Measurements from ENCODE around the gene TMEM229B. TPM values are rescaled to one million over a fixed set of nuclear protein-coding genes. Genes with fewer than 3 reads are reported as not detected.
A peak's percentile ranks its signal among the peaks of the same experiment; 100 is the strongest.

TMEM229B gene
- total and polyA plus RNA-seq, 8 donors: 1.9 to 7.5 (median 3.7) TPM

GRCh38 chr14:67469954-67470353 is 18.6 kb downstream of the TMEM229B start:
- no peak for ATAC-seq
- DNase-seq: no peak
- intact Hi-C loops (cut with DNase I): no loop called here
- no peak for TF ChIP-seq CTCF (IDR thresholded peaks at IDR 0.05)
- Histone ChIP-seq H3K27ac (no peak overlapping the region), H3K36me3 (no peaks in the 10 kb centered on the region), H3K4me1 (no peaks in the 10 kb centered on the region), H3K4me3 (no peak overlapping the region), H3K27me3 (no peaks in the 10 kb centered on the region), H3K9me3 (no peaks in the 10 kb centered on the region)
- WGBS, 2 donors: 88 to 89% methylated on average over 3 of the region's 3 CpGs
- FAIRE-seq: no peak

- TF ChIP-seq CTCF (IDR thresholded peaks at IDR 0.05): no peak
- FAIRE-seq (no peak), DNase-seq (no peak), ATAC-seq (no peak)
- Histone ChIP-seq H3K27me3 (no peaks in the 10 kb centered on the region), H3K4me3 (no peak overlapping the region), H3K27ac (no peak overlapping the region), H3K9me3 (no peaks in the 10 kb centered on the region), H3K36me3 (no peaks in the 10 kb centered on the region), H3K4me1 (no peaks in the 10 kb centered on the region)
- 75 to 85% methylated on average over 6 of the region's 6 CpGs for WGBS, 2 donors
- intact Hi-C loops (cut with DNase I): no loop called here
Observed at GRCh38 chr14:67468378-67468730, 20.2 kb downstream of the TMEM229B start.

- no peaks in the 10 kb centered on the region for H3K36me3 ChIP-seq
- intact Hi-C loops (cut with DNase I): no loop called here
- H3K9me3 ChIP-seq: no peaks in the 10 kb centered on the region
- no peak for DNase-seq
- WGBS, 2 donors: 83 to 89% methylated on average over 1 of the region's 1 CpG
- no peak for FAIRE-seq
- ATAC-seq: no peak
- H3K4me1 ChIP-seq: no peaks in the 10 kb centered on the region
- no peak for TF ChIP-seq CTCF (IDR thresholded peaks at IDR 0.05)
- H3K27me3 ChIP-seq: no peaks in the 10 kb centered on the region
- H3K27ac ChIP-seq: no peak overlapping the region
- H3K4me3 ChIP-seq: no peak overlapping the region
Observed at GRCh38 chr14:67467134-67467533, 21.4 kb downstream of the TMEM229B start.

- H3K27ac ChIP-seq: no peak overlapping the region
- no peak for FAIRE-seq
- TF ChIP-seq CTCF (IDR thresholded peaks at IDR 0.05): no peak
- H3K4me1 ChIP-seq: peaks cover 0 to 11% (median 5%) of the 10 kb centered on the region in 3 donors
- no peak overlapping the region for H3K4me3 ChIP-seq
- no peaks in the 10 kb centered on the region for H3K36me3 ChIP-seq
- no peak for ATAC-seq
- peak in 1 of 6 donors; percentile 23 for DNase-seq
- intact Hi-C loops (cut with DNase I): no loop called here
- 82 to 89% methylated on average over 8 of the region's 8 CpGs for WGBS, 2 donors
- no peaks in the 10 kb centered on the region for H3K9me3 ChIP-seq
- H3K27me3 ChIP-seq: no peaks in the 10 kb centered on the region
Observed at GRCh38 chr14:67464879-67465278, 23.6 kb downstream of the TMEM229B start.

- no peak for DNase-seq
- Histone ChIP-seq H3K4me3 (no peak overlapping the region), H3K27ac (no peak overlapping the region), H3K36me3 (no peaks in the 10 kb centered on the region), H3K4me1 (peaks cover 0 to 11% (median 5%) of the 10 kb centered on the region in 3 donors), H3K9me3 (no peaks in the 10 kb centered on the region), H3K27me3 (no peaks in the 10 kb centered on the region)
- ATAC-seq: no peak
- no peak for FAIRE-seq
- no peak for TF ChIP-seq CTCF (IDR thresholded peaks at IDR 0.05)
- intact Hi-C loops (cut with DNase I): no loop called here
- WGBS, 2 donors: 72 to 73% methylated on average over 6 of the region's 6 CpGs
Observed at GRCh38 chr14:67464377-67464776, 24.1 kb downstream of the TMEM229B start.
